Esophagus squamous epithelium (tissue), 5 donors: ENCODE results near the gene KCNC3. TPM values are rescaled to one million over a fixed set of nuclear protein-coding genes. Genes with fewer than 3 reads are reported as not detected.

Experiments used
- DNase-seq: peaks from one replicate; lab custom pipeline; 2025; lab: John Stamatoyannopoulos, UW
- H3K27ac ChIP-seq, 4 donors: fragments of 200-600 bp; sonication (generic); one replicate each; pipeline ENCODE4 v1.5.1; 2016 to 2019; ENCODE audit warnings: mild to moderate bottlenecking in 1 of 4
- H3K27me3 ChIP-seq, 4 donors: fragments of 200-600 bp; sonication (generic); 1 replicate in 3 of 4; 2 replicates in 1 of 4; pipeline versions ENCODE4 v1.5.1 to v1.6.0; 2017 to 2021; ENCODE audit warnings: antibody characterized with exemption in 1 of 4
- H3K36me3 ChIP-seq, 3 donors: fragments of 200-600 bp; sonication (generic); one replicate each; pipeline ENCODE4 v1.5.1; 2016 to 2019
- H3K4me1 ChIP-seq, 3 donors: fragments of 200-600 bp; sonication (generic); one replicate each; pipeline ENCODE4 v1.5.1; 2017 to 2019
- H3K4me3 ChIP-seq, 4 donors: fragments of 200-600 bp; sonication (generic); 1 replicate in 3 of 4; 2 replicates in 1 of 4; pipeline ENCODE4 v1.5.1; 2016 to 2019; ENCODE audit warnings: mild to moderate bottlenecking in 2 of 4, moderate library complexity in 1 of 4
- H3K9me3 ChIP-seq, 3 donors: fragments of 200-600 bp; sonication (generic); one replicate each; pipeline ENCODE4 v1.5.1; 2016 to 2019
- CTCF ChIP-seq, 6 experiments: fragments of 450-650 bp in 4 of 6; fragments of 200-600 bp in 2 of 6; sonication (generic) in 2 of 6; IDR thresholded peaks; one replicate each; pipeline ENCODE4 v1.5.1; 2016 to 2019; ENCODE audit warnings: antibody characterized with exemption in 6 of 6, mild to moderate bottlenecking in 4 of 6, moderate library complexity in 4 of 6
- POLR2A ChIP-seq, 4 donors: fragments of 450-650 bp; IDR thresholded peaks; one replicate each; pipeline ENCODE4 v1.6.1; 2017; ENCODE audit warnings: antibody characterized with exemption in 4 of 4, mild to moderate bottlenecking in 4 of 4, moderate library complexity in 3 of 4
- WGBS, 2 donors: methylation state at CpG; one replicate each; pipeline ENCODE4 v1.1.5; 2018; 5-methylcytosine and 5-hydroxymethylcytosine counted together
- intact Hi-C: fragments of 100-400 bp; cut with DNase I; formaldehyde crosslinking; loops from one replicate; pipeline ENCODE4 v1.15.0; 2022
- total RNA-seq, 4 donors: library from RNA; depleted of rRNA; stranded (reverse); fragments of >200 nt; gene quantifications; one replicate each; pipeline ENCODE4 v1.1.0, GENCODE V29; 2016
- donor health status: DM: yes; HTN: yes; CAD: no.

KCNC3 gene
- total RNA-seq, 4 donors from 2014 or later = 0.48 to 0.87 (median 0.57) TPM; not detected in 1

- peaks cover 0 to 3% (median 0%) of the 10 kb centered on the region in 3 donors for H3K9me3 ChIP-seq
- H3K4me1 ChIP-seq = peaks cover 7 to 46% (median 11%) of the 10 kb centered on the region in 3 donors
- H3K4me3 ChIP-seq = no peak overlapping the region
- peaks cover 4 to 59% (median 11%) of the 10 kb centered on the region in 4 donors for H3K27me3 ChIP-seq
- H3K36me3 ChIP-seq = no peaks in the 10 kb centered on the region
- no peak overlapping the region for H3K27ac ChIP-seq
- intact Hi-C loops = no loop called here
- TF ChIP-seq POLR2A (IDR thresholded peaks at IDR 0.05) = no peak
- no peak for TF ChIP-seq CTCF (IDR thresholded peaks at IDR 0.05)
- no peak for DNase-seq
- WGBS, 2 donors = 81 to 100% methylated on average over 1 to 4 of the region's 12 CpGs
Observed at GRCh38 chr19:50334741-50335421, 5.7 kb upstream of the KCNC3 start.

GRCh38 chr19:50333737-50334617 is 4.8 kb upstream of the KCNC3 start:
- WGBS, 2 donors = 21 to 25% methylated on average over 22 to 27 of the region's 54 CpGs
- Histone ChIP-seq H3K27me3 (peaks cover 4 to 68% (median 11%) of the 10 kb centered on the region in 4 donors), H3K27ac (peak overlapping the region; percentile 15 to 75 (median 65)), H3K4me3 (peak overlapping the region; percentile 13 to 61 (median 44)), H3K4me1 (peaks cover 10 to 55% (median 16%) of the 10 kb centered on the region in 3 donors), H3K36me3 (no peaks in the 10 kb centered on the region), H3K9me3 (peaks cover 0 to 6% (median 0%) of the 10 kb centered on the region in 3 donors)
- peak in 1 of 4 donors; percentile 52 for TF ChIP-seq POLR2A (IDR thresholded peaks at IDR 0.05)
- peak in 1 of 6 experiments; percentile 15 for TF ChIP-seq CTCF (IDR thresholded peaks at IDR 0.05)
- intact Hi-C loops = no loop called here
- no peak for DNase-seq

GRCh38 chr19:50333235-50333736 is 4.1 kb upstream of the KCNC3 start:
- H3K9me3 ChIP-seq = peaks cover 0 to 6% (median 0%) of the 10 kb centered on the region in 3 donors
- WGBS, 2 donors = 0% methylated on average over 2 of the region's 34 CpGs
- no peaks in the 10 kb centered on the region for H3K36me3 ChIP-seq
- peak overlapping the region; percentile 13 to 61 (median 44) for H3K4me3 ChIP-seq
- peaks cover 4 to 72% (median 11%) of the 10 kb centered on the region in 4 donors for H3K27me3 ChIP-seq
- peaks cover 10 to 58% (median 16%) of the 10 kb centered on the region in 3 donors for H3K4me1 ChIP-seq
- DNase-seq = peak; percentile 52
- intact Hi-C loops = no loop called here
- TF ChIP-seq POLR2A (IDR thresholded peaks at IDR 0.05) (no peak), CTCF (IDR thresholded peaks at IDR 0.05) (no peak)
- peak overlapping the region; percentile 19 to 75 (median 65) for H3K27ac ChIP-seq

- peaks cover 4 to 81% (median 16%) of the 10 kb centered on the region in 4 donors for H3K27me3 ChIP-seq
- peaks cover 0 to 6% (median 0%) of the 10 kb centered on the region in 3 donors for H3K9me3 ChIP-seq
- 8 to 15% methylated on average over 17 to 19 of the region's 20 CpGs for WGBS, 2 donors
- TF ChIP-seq CTCF (IDR thresholded peaks at IDR 0.05) = no peak
- no peak for TF ChIP-seq POLR2A (IDR thresholded peaks at IDR 0.05)
- peak overlapping the region in 3 of 4 donors; percentile 19 to 75 (median 65) for H3K27ac ChIP-seq
- H3K36me3 ChIP-seq = no peaks in the 10 kb centered on the region
- DNase-seq = no peak
- peaks cover 10 to 65% (median 16%) of the 10 kb centered on the region in 3 donors for H3K4me1 ChIP-seq
- H3K4me3 ChIP-seq = peak overlapping the region in 3 of 4 donors; percentile 43 to 61 (median 46)
- intact Hi-C loops = no loop called here
Observed at GRCh38 chr19:50332244-50333038, 3.3 kb upstream of the KCNC3 start.
